HG03571 (cell line): ENCODE results near the gene MCUB.
"Not testable (repeated sequence)": the region's sequence is repeated elsewhere in the genome, so short reads cannot be mapped to it uniquely, and the experiment has no call there.

ENCODE experiments used
- ATAC-seq: cut with Tn5 transposase; IDR thresholded peaks from one replicate; pipeline ENCODE4 v1.9.1; 2021; ENCODE audit not compliant: unreplicated experiment

The MCUB gene

GRCh38 chr4:109676886-109677285, 116.8 kb downstream of the MCUB start:
- ATAC-seq: no peak

GRCh38 chr4:109678472-109678871, 118.4 kb downstream of the MCUB start:
- ATAC-seq: not testable (repeated sequence)

GRCh38 chr4:109678925-109679324, 118.9 kb downstream of the MCUB start:
- ATAC-seq: not testable (repeated sequence)

- ATAC-seq: no peak
Observed at GRCh38 chr4:109682875-109683274, 122.8 kb downstream of the MCUB start.

GRCh38 chr4:109683621-109684253, 123.7 kb downstream of the MCUB start:
- no peak for ATAC-seq

GRCh38 chr4:109684727-109685126, 124.7 kb downstream of the MCUB start:
- no peak for ATAC-seq

- ATAC-seq: peak; percentile 94
Observed at GRCh38 chr4:109690690-109691410, 130.8 kb downstream of the MCUB start.

GRCh38 chr4:109691411-109691920, 131.4 kb downstream of the MCUB start:
- ATAC-seq: no peak

- ATAC-seq: no peak
Observed at GRCh38 chr4:109698656-109699055, 138.6 kb downstream of the MCUB start.

- ATAC-seq: no peak
Observed at GRCh38 chr4:109699553-109700225, 139.6 kb downstream of the MCUB start.

GRCh38 chr4:109701566-109702410, 141.7 kb downstream of the MCUB start:
- ATAC-seq: peak; percentile 10

GRCh38 chr4:109702950-109703663, 143.1 kb downstream of the MCUB start, which contains the start of gene CASP6:
CASP6 (minus strand) TSS chr4:109703445; CDS start chr4:109703395, 50 bp downstream.
- peak; percentile 65 for ATAC-seq

GRCh38 chr4:109703664-109704361, 143.8 kb downstream of the MCUB start:
- ATAC-seq: no peak

GRCh38 chr4:109708435-109708834, 148.4 kb downstream of the MCUB start:
- ATAC-seq: no peak

- no peak for ATAC-seq
Observed at GRCh38 chr4:109708990-109709389, 148.9 kb downstream of the MCUB start.

- no peak for ATAC-seq
Observed at GRCh38 chr4:109713500-109713899, 153.5 kb downstream of the MCUB start.

GRCh38 chr4:109718759-109719158, 158.7 kb downstream of the MCUB start:
- no peak for ATAC-seq

- ATAC-seq: no peak
Observed at GRCh38 chr4:109719604-109720003, 159.6 kb downstream of the MCUB start.

- ATAC-seq: no peak
Observed at GRCh38 chr4:109721033-109721432, 161.0 kb downstream of the MCUB start.

- ATAC-seq: no peak
Observed at GRCh38 chr4:109722357-109722756, 162.3 kb downstream of the MCUB start.
